Prostate gland (tissue), 2 donors: Measurements from ENCODE around the gene WDR48. TPM values are rescaled to one million over a fixed set of nuclear protein-coding genes. Genes with fewer than 3 reads are reported as not detected.
A peak's percentile ranks its signal among the peaks of the same experiment; 100 is the strongest.

Experiments
- DNase-seq: peaks from one replicate; pipeline ENCODE4 v3.0.0-alpha.2; 2019; ENCODE audit warnings: low spot score
- H3K27ac ChIP-seq, 2 donors: fragments of 200-600 bp; sonication (generic); 2 replicates each; pipeline ENCODE4 v1.5.1; 2017 to 2019
- H3K27me3 ChIP-seq: fragments of 200-600 bp; sonication (generic); replicated peaks from 2 replicates; pipeline ENCODE4 v1.5.1; 2019; ENCODE audit not compliant: insufficient read depth
- H3K36me3 ChIP-seq, 2 donors: fragments of 200-600 bp; sonication (generic); 1 replicate in 1 of 2; 2 replicates in 1 of 2; pipeline versions ENCODE4 v1.5.1 to v1.8.1; 2017 to 2019
- H3K4me1 ChIP-seq: fragments of 200-600 bp; sonication (generic); replicated peaks from 2 replicates; pipeline ENCODE4 v1.5.1; 2019
- H3K4me3 ChIP-seq, 2 donors: fragments of 200-600 bp; sonication (generic); 2 replicates each; pipeline ENCODE4 v1.5.1; 2017 to 2019
- H3K9me3 ChIP-seq: fragments of 200-600 bp; sonication (generic); 2 replicates; pipeline ENCODE4 v1.5.1; 2017
- POLR2A ChIP-seq: fragments of 450-650 bp; IDR thresholded peaks from one replicate; pipeline ENCODE4 v1.6.1; 2016; ENCODE audit warnings: antibody characterized with exemption, mild to moderate bottlenecking
- POLR2AphosphoS5 ChIP-seq: sonication (generic); formaldehyde crosslinking; IDR thresholded peaks from one replicate; pipeline ENCODE4 v1.6.1; 2017; ENCODE audit warnings: antibody characterized with exemption
- WGBS: methylation state at CpG from one replicate; pipeline ENCODE4 v1.1.5; 2018; 5-methylcytosine and 5-hydroxymethylcytosine counted together
- intact Hi-C: fragments of 100-400 bp; cut with DNase I; formaldehyde crosslinking; loops from one replicate; pipeline ENCODE4 v1.14.2; 2022
- microRNA-seq: library from miRNA; unstranded; fragments of <30 nt; microRNA quantifications from one replicate; pipeline ENCODE4, GENCODE V29; 2016
- small RNA-seq, 2 donors: library from RNA; depleted of rRNA; stranded (forward); fragments of <200 nt; gene quantifications; one replicate each; pipeline ENCODE3, GENCODE V24; 2016
- total RNA-seq, 2 donors: library from RNA; depleted of rRNA; stranded (reverse); fragments of >200 nt; gene quantifications; one replicate each; pipeline ENCODE4 v1.1.0, GENCODE V29; 2016
- TF ChIP-seq, protein P1 (sequence below), 4 experiments: fragments of 200-600 bp in 2 of 4; fragments of 450-650 bp in 2 of 4; sonication (generic) in 2 of 4; IDR thresholded peaks; 1 replicate in 3 of 4; 2 replicates in 1 of 4; pipeline ENCODE4 v1.5.1; 2016 to 2019; ENCODE audit warnings: antibody characterized with exemption in 4 of 4, mild to moderate bottlenecking in 2 of 4, moderate library complexity in 2 of 4

The WDR48 gene
- total RNA-seq, 2 donors from 2014 or later, result 22.5 to 46.7 TPM

DNA sequence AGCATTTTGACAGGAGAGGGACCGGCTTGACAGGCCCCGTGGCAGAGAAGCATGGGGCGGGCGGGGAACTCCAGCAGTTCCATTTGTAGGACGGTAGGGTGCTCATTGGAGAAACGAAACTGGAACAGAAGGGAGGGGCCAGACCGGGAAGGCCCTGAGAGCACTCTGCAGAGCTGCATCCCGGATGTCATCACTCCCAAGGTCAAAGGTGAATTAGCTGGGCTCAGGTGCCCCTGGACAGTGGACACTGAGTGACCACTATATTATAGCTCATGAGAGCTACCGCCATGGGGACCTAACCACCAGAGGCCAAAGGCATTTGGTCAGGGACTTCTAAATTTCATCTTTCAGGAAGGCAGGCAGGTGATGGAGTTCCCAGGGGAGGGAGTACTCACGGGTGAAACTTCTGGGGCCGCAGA, 94.3 kb downstream of the WDR48 start:
- Histone ChIP-seq H3K4me3 (no peak overlapping the region), H3K36me3 (peaks cover 8 to 17% of the 10 kb centered on the region in 2 donors), H3K27me3 (no peaks in the 10 kb centered on the region), H3K4me1 (peaks cover 55% of the 10 kb centered on the region), H3K9me3 (no peaks in the 10 kb centered on the region), H3K27ac (peak overlapping the region; percentile 93 to 100)
- TF ChIP-seq POLR2A, result no peak
- TF ChIP-seq POLR2AphosphoS5, result no peak
- TF ChIP-seq, protein P1, sequence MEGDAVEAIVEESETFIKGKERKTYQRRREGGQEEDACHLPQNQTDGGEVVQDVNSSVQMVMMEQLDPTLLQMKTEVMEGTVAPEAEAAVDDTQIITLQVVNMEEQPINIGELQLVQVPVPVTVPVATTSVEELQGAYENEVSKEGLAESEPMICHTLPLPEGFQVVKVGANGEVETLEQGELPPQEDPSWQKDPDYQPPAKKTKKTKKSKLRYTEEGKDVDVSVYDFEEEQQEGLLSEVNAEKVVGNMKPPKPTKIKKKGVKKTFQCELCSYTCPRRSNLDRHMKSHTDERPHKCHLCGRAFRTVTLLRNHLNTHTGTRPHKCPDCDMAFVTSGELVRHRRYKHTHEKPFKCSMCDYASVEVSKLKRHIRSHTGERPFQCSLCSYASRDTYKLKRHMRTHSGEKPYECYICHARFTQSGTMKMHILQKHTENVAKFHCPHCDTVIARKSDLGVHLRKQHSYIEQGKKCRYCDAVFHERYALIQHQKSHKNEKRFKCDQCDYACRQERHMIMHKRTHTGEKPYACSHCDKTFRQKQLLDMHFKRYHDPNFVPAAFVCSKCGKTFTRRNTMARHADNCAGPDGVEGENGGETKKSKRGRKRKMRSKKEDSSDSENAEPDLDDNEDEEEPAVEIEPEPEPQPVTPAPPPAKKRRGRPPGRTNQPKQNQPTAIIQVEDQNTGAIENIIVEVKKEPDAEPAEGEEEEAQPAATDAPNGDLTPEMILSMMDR (IDR thresholded peaks at IDR 0.05), result no peak
- intact Hi-C loops, result no loop called here
- WGBS, result 45% methylated on average over 11 of the region's 11 CpGs
- no peak for DNase-seq

Small RNA genes within 50 kb of the gene (microRNA-seq; reads per million reads assigned to microRNA genes)
- not detected for gene MIR6822

Small RNA genes within 50 kb of the gene (small RNA-seq; reads per million reads assigned to genes)
- gene RNU6-1227P, result 0 reads per million in 2 donors

Other genes starting within 250 kb of the WDR48 start
- gene SCN10A, start 235.8 kb upstream of the WDR48 start, total RNA-seq, result not detected
- gene SCN11A, start 72 bp upstream of the WDR48 start, total RNA-seq, result 1 to 10 TPM in 1 of 2 donors, under 1 TPM in 1; 0.09 to 1.7 TPM
- 100 to 1,000 TPM in 1 of 2 donors, 10 to 100 TPM in 1; 76.5 to 104 TPM for gene GORASP1, start 55.6 kb downstream of the WDR48 start, total RNA-seq
- gene TTC21A, start 55.7 kb downstream of the WDR48 start, total RNA-seq, result 10 to 100 TPM in 1 of 2 donors, 1 to 10 TPM in 1; 9.0 to 23.2 TPM
- gene CSRNP1, start 101.6 kb downstream of the WDR48 start, total RNA-seq, result 10 to 100 TPM; 38.4 to 45.9 TPM
- gene XIRP1, start 140.6 kb downstream of the WDR48 start, total RNA-seq, result 1 to 10 TPM in 1 of 2 donors, under 1 TPM in 1; 0.40 to 2.2 TPM
- gene CX3CR1, start 228.0 kb downstream of the WDR48 start, total RNA-seq, result 1 to 10 TPM; 2.7 to 3.4 TPM